Upper lobe of left lung (tissue), 6 donors: ENCODE data around the gene IFI30. TPM values are rescaled to one million over a fixed set of nuclear protein-coding genes. Genes with fewer than 3 reads are reported as not detected.
A peak's percentile ranks its signal among the peaks of the same experiment; 100 is the strongest.

ENCODE experiments used
- ATAC-seq, 2 donors: fragments of 200-7000 bp; cut with Tn5 transposase; one replicate each; pipeline ENCODE4 v1.9.1; 2022; ENCODE audit warnings: mild to moderate bottlenecking in 2 of 2, moderate library complexity in 2 of 2; ENCODE audit not compliant: low FRiP score in 2 of 2
- DNase-seq, 2 donors: peaks; one replicate each; pipeline ENCODE4 v3.0.0-alpha.2; 2019 to 2020
- H3K27ac ChIP-seq, 4 donors: fragments of 200-600 bp; sonication (generic); one replicate each; pipeline ENCODE4 v1.5.1; 2016 to 2019
- H3K27me3 ChIP-seq, 4 donors: fragments of 200-600 bp; sonication (generic); one replicate each; pipeline ENCODE4 v1.5.1; 2017 to 2019
- H3K36me3 ChIP-seq, 4 donors: fragments of 200-600 bp; sonication (generic); one replicate each; pipeline ENCODE4 v1.5.1; 2016 to 2019
- H3K4me1 ChIP-seq, 4 donors: fragments of 200-600 bp; sonication (generic); one replicate each; pipeline ENCODE4 v1.5.1; 2018 to 2019
- H3K4me3 ChIP-seq, 4 donors: fragments of 200-600 bp; sonication (generic); one replicate each; pipeline ENCODE4 v1.5.1; 2017 to 2019; ENCODE audit warnings: mild to moderate bottlenecking in 2 of 4, moderate library complexity in 1 of 4
- H3K9me3 ChIP-seq, 4 donors: fragments of 200-600 bp; sonication (generic); one replicate each; pipeline ENCODE4 v1.5.1; 2018 to 2019
- EP300 ChIP-seq, 4 donors: sonication (generic); formaldehyde crosslinking; IDR thresholded peaks; one replicate each; pipeline ENCODE4 v1.5.1; 2017; ENCODE audit warnings: antibody characterized with exemption in 4 of 4, control low read depth in 2 of 4
- POLR2A ChIP-seq, 4 donors: fragments of 450-650 bp; IDR thresholded peaks; one replicate each; pipeline ENCODE4 v1.5.1; 2016 to 2017; ENCODE audit warnings: antibody characterized with exemption in 4 of 4, mild to moderate bottlenecking in 2 of 4
- POLR2AphosphoS5 ChIP-seq, 2 donors: sonication (generic); formaldehyde crosslinking; IDR thresholded peaks; one replicate each; pipeline ENCODE4 v1.5.1; 2017; ENCODE audit warnings: antibody characterized with exemption in 2 of 2
- WGBS, 2 donors: methylation state at CpG; one replicate each; pipeline ENCODE4 v1.1.5; 2017 to 2018; 5-methylcytosine and 5-hydroxymethylcytosine counted together
- total RNA-seq, 6 donors: library from RNA; depleted of rRNA in 4 of 6; stranded (reverse); fragments of >200 nt in 4 of 6; gene quantifications; one replicate each; pipeline versions ENCODE4 v1.1.0 to v1.2.1, GENCODE V29; 2016 to 2021
- TF ChIP-seq, protein P1 (sequence below), 6 experiments: fragments of 450-650 bp in 4 of 6; fragments of 200-600 bp in 2 of 6; sonication (generic) in 2 of 6; IDR thresholded peaks; one replicate each; pipeline ENCODE4 v1.5.1; 2016 to 2019; ENCODE audit warnings: antibody characterized with exemption in 6 of 6
- donor health status: DM: no; HTN: no; CAD: no; lungs with moderate emphysema.
- donor health status: DM: no; HTN: yes; CAD: no; lungs with severe emphysema.

Gene IFI30
- total RNA-seq, 6 donors from 2014 or later: 228 to 764 (median 476) TPM

DNA sequence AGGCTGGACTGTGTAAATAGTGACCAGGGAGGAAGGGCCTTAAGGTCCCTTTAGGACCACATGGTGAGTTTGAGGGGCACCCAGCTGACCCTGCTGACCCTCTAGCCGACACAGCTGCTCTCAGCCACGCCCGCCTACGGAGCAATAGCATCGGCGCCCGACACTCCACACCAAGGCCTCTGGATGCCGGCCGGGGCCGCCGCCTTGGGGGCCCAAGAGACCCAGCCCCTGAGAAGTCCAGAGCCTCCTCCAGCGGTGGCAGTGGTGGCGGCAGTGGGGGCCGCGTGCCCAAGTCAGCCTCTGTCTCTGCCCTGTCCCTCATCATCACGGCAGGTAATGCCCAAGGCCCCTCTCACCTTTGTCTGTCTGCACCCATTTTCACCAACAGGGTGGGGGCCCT lies 29.3 kb upstream of the IFI30 start:
- Histone ChIP-seq H3K4me3 (no peak overlapping the region), H3K4me1 (no peaks in the 10 kb centered on the region), H3K9me3 (no peaks in the 10 kb centered on the region), H3K36me3 (peaks cover 17 to 80% (median 70%) of the 10 kb centered on the region in 4 donors), H3K27ac (no peak overlapping the region), H3K27me3 (no peaks in the 10 kb centered on the region)
- TF ChIP-seq, protein P1, sequence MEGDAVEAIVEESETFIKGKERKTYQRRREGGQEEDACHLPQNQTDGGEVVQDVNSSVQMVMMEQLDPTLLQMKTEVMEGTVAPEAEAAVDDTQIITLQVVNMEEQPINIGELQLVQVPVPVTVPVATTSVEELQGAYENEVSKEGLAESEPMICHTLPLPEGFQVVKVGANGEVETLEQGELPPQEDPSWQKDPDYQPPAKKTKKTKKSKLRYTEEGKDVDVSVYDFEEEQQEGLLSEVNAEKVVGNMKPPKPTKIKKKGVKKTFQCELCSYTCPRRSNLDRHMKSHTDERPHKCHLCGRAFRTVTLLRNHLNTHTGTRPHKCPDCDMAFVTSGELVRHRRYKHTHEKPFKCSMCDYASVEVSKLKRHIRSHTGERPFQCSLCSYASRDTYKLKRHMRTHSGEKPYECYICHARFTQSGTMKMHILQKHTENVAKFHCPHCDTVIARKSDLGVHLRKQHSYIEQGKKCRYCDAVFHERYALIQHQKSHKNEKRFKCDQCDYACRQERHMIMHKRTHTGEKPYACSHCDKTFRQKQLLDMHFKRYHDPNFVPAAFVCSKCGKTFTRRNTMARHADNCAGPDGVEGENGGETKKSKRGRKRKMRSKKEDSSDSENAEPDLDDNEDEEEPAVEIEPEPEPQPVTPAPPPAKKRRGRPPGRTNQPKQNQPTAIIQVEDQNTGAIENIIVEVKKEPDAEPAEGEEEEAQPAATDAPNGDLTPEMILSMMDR (IDR thresholded peaks at IDR 0.05): no peak
- 79 to 91% methylated on average over 9 to 16 of the region's 16 CpGs for WGBS, 2 donors
- DNase-seq (peak in 1 of 2 donors; percentile 84), ATAC-seq (peak in 1 of 2 donors; percentile 28)

DNA sequence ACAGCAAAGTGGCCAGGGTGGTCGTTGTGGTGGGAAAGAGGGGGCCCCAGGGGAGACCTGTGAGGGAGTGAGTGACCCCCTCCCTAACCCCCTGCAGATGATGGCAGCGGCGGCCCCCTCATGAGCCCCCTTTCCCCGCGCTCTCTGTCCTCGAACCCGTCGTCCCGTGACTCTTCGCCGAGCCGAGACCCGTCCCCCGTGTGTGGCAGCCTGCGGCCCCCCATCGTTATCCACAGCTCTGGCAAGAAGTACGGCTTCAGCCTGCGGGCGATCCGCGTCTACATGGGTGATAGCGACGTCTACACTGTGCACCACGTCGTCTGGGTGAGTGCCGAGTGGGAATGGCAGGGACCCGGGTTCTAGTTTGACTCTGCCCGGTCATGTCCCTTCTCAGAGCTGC lies 28.7 kb upstream of the IFI30 start:
- TF ChIP-seq POLR2A (IDR thresholded peaks at IDR 0.05) (no peak), POLR2AphosphoS5 (IDR thresholded peaks at IDR 0.05) (no peak), EP300 (IDR thresholded peaks at IDR 0.05) (no peak)
- TF ChIP-seq, protein P1 (IDR thresholded peaks at IDR 0.05): no peak
- peak in 1 of 2 donors; percentile 65 for DNase-seq
- H3K4me3 ChIP-seq: no peak overlapping the region
- H3K4me1 ChIP-seq: no peaks in the 10 kb centered on the region
- 96 to 97% methylated on average over 26 of the region's 28 CpGs for WGBS, 2 donors
- H3K27ac ChIP-seq: no peak overlapping the region
- peaks cover 17 to 78% (median 70%) of the 10 kb centered on the region in 4 donors for H3K36me3 ChIP-seq
- no peaks in the 10 kb centered on the region for H3K27me3 ChIP-seq
- no peaks in the 10 kb centered on the region for H3K9me3 ChIP-seq
- no peak for ATAC-seq

DNA sequence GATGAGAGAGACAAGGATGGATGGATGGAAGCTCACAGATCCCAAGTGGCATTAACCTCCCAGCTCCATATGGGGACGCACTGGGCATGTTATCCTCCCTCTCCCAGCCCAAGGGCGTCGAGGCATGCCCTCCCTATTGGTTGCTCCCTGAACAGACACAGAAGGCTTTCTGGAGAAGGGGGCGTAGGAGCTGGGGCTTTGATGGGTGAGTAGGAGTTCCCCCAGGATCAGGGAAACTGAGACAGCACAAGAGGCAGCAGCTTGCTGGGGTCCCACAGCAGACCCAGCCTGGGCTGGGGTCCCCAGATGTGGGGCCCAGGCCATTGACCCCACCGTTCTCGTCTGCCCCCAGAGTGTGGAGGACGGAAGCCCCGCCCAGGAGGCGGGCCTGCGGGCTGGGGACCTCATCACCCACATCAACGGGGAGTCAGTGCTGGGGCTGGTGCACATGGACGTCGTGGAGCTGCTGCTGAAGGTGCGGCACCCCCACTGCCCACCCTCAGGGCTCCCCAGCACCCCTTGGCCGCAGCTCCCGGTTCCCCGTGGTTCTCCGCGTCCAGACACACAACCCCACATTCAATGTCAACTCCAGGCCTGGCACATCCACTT lies 28.1 kb upstream of the IFI30 start:
- Histone ChIP-seq H3K27ac (no peak overlapping the region), H3K4me1 (no peaks in the 10 kb centered on the region), H3K27me3 (no peaks in the 10 kb centered on the region), H3K4me3 (no peak overlapping the region), H3K9me3 (no peaks in the 10 kb centered on the region), H3K36me3 (peaks cover 17 to 73% (median 67%) of the 10 kb centered on the region in 4 donors)
- TF ChIP-seq EP300 (IDR thresholded peaks at IDR 0.05) (no peak), POLR2AphosphoS5 (IDR thresholded peaks at IDR 0.05) (no peak)
- TF ChIP-seq, protein P1 (IDR thresholded peaks at IDR 0.05): no peak
- WGBS, 2 donors: 95 to 99% methylated on average over 11 to 19 of the region's 19 CpGs
- ATAC-seq: no peak
- peak in 1 of 2 donors; percentile 73 for DNase-seq

DNA sequence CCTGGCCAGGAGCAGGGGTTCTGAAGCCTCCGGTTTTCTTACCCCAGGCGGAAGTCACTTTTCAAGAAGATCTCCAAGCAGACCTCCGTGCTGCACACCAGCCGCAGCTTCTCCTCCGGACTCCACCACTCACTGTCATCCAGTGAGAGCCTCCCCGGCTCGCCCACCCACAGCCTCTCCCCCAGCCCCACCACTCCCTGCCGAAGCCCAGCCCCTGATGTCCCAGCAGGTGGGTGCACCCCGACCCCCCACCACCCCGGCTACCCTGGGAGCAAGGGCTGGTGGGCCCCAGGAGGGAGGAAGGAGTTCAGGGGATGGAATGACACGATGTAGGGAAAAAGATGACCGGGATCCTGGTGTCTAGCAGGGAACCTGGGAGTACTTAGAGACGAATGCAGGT lies 26.2 kb upstream of the IFI30 start:
- Histone ChIP-seq H3K27ac (no peak overlapping the region), H3K4me1 (peaks cover 9 to 12% (median 10%) of the 10 kb centered on the region in 4 donors), H3K36me3 (peaks cover 17 to 60% (median 54%) of the 10 kb centered on the region in 4 donors), H3K4me3 (no peak overlapping the region), H3K9me3 (no peaks in the 10 kb centered on the region), H3K27me3 (no peaks in the 10 kb centered on the region)
- ATAC-seq (no peak), DNase-seq (no peak)
- TF ChIP-seq POLR2AphosphoS5 (IDR thresholded peaks at IDR 0.05) (no peak), POLR2A (IDR thresholded peaks at IDR 0.05) (no peak), EP300 (IDR thresholded peaks at IDR 0.05) (no peak)
- TF ChIP-seq, protein P1 (IDR thresholded peaks at IDR 0.05): no peak
- WGBS, 2 donors: 95 to 97% methylated on average over 13 of the region's 13 CpGs

DNA sequence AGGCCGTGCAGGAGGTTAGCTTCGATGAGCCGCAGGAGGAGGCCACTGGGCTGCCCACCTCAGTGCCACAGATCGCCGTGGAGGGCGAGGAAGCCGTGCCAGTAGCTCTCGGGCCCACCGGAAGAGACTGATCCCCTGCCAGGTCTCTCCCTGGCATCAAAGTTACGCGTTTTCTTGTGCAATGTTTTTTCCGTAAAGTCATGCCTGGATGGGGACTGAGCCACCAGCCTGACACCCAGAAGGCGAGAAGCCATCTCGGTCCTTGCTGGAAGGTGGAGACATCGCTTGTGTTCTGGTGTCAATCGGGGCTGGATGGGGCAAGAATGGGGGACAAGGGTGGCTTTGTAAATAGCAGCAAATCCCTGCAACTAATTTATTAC lies 24.0 kb upstream of the IFI30 start:
- no peak overlapping the region for H3K4me3 ChIP-seq

More for the DNA sequence above, 24.0 kb upstream of the IFI30 start:
- ATAC-seq (no peak), DNase-seq (no peak)
- TF ChIP-seq POLR2AphosphoS5 (IDR thresholded peaks at IDR 0.05) (no peak), POLR2A (IDR thresholded peaks at IDR 0.05) (no peak), EP300 (IDR thresholded peaks at IDR 0.05) (no peak)
- TF ChIP-seq, protein P1 (IDR thresholded peaks at IDR 0.05): no peak
- Histone ChIP-seq H3K9me3 (no peaks in the 10 kb centered on the region), H3K4me1 (peaks cover 19 to 26% (median 21%) of the 10 kb centered on the region in 4 donors), H3K27ac (no peak overlapping the region), H3K27me3 (no peaks in the 10 kb centered on the region), H3K36me3 (peaks cover 13 to 40% (median 32%) of the 10 kb centered on the region in 4 donors)
- 89 to 95% methylated on average over 15 to 16 of the region's 16 CpGs for WGBS, 2 donors
